Spleen (tissue), 7 donors: Measurements from ENCODE around the gene HIGD2A.

ENCODE experiments used
- CTCF ChIP-seq, 11 experiments: fragments of 200-600 bp in 7 of 11; fragments of 450-650 bp in 4 of 11; sonication (generic) in 4 of 11; IDR thresholded peaks in 8 of 11; conservative IDR thresholded peaks in 3 of 11; 1 replicate in 7 of 11; 2 replicates in 4 of 11; pipeline versions ENCODE4 v1.4.0 to v1.8.0; 2016 to 2021; ENCODE audit warnings: antibody characterized with exemption in 11 of 11, inconsistent platforms in 4 of 11, mild to moderate bottlenecking in 1 of 11
- POLR2AphosphoS5 ChIP-seq, 3 donors: sonication (generic); formaldehyde crosslinking; IDR thresholded peaks; one replicate each; pipeline ENCODE4 v1.5.1; 2017; ENCODE audit warnings: antibody characterized with exemption in 3 of 3
- donor health status: DM: no; HTN: no; CAD: no; lungs with moderate emphysema.
- donor health status: DM: no; HTN: no; CAD: no.
- donor health status: DM: no; HTN: no; CAD: no.

DNA sequence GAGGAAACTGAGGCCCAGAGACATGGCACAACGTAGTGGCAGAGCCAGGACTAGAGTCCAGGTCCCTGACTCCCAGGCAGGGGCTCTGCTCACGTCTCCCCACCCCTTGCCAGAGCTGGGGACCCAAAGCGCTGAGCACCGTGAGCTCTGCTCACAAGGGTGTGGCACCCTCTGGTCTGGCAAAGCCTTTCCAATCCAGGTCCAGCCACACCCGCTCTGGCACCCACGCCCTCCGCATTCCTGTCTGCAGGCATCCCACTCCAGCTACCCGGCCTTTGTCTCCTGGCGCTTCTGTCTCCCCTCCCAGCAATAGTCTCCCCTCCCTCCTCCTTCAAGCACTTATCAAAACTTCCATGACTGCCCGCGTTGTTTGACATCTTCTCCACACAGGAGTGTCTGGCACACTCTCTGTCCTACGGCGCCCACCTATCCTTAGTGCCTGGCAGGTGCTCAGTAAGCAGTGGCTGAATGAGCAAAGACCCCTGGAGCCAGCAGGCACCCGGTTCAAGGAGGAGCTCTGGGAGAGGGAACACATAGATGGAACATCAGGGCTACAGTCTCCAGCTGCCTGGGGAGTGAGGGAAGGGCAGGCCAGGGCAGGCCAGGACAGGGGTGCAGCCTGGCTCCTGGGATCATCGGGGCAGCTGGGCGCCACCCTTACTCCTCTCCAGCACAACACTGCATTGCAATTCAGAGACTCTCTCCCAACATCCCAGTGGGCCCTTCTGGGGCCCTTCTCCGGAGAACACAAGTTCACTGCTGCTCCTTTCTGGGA, 12.0 kb downstream of the HIGD2A start:
- peak in 1 of 3 donors; percentile 5 for TF ChIP-seq POLR2AphosphoS5 (IDR thresholded peaks at IDR 0.05)
- TF ChIP-seq CTCF (IDR thresholded peaks at IDR 0.05 in 8 of 11, conservative IDR thresholded peaks at IDR 0.05 in 3 of 11) = no peak
